ENCODE data around the gene HSD17B1.
"Not testable (repeated sequence)": the region's sequence is repeated elsewhere in the genome, so short reads cannot be mapped to it uniquely, and the experiment has no call there.

Gene HSD17B1

DNA sequence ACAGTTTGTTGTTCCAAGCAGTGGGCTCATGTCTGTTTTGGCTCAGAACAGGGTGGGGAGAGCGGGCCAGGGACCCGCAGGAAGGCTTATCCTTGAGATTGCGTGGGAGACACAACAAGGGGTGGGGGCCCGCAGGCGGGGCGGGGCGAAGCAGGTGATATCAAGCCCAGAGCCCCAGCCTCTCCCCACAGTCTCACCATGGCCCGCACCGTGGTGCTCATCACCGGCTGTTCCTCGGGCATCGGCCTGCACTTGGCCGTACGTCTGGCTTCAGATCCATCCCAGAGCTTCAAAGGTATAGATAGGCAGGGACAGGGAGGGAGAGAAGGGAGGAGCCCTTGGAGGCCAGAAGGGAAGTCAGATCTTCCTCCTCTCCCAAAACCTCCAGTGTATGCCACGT, at the start of gene HSD17B1:
TSS of gene HSD17B1 (plus strand) at position 188 of the 400 bp plus-strand sequence. CDS start at position 199, 11 bp downstream.
- not testable (repeated sequence) for DNase-seq

- DNase-seq, result no peak
Observed at GRCh38 chr17:42502926-42503325, 49.8 kb upstream of the HSD17B1 start.

DNA sequence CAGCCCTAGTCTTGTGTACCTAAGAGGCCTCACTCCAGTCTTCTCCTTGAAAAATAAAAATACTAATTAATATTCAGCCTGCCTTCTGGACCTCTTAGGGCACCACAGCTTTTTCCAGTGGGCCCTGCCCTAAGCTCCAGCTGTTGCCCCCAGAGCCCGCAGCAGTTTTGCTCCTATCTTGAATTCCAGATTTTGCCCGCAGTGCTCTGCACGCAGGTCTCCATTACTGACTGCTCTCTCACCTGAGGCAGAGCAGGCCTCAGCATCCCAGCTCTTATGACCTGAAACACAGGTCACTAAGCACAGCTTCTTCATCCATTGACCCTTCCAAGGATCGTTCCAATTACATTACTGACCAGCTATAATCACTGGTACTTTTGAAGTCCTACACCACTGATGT, 45.1 kb upstream of the HSD17B1 start:
- DNase-seq, result no peak

GRCh38 chr17:42508426-42509165, 44.1 kb upstream of the HSD17B1 start:
- peak; percentile 38 for DNase-seq

- no peak for DNase-seq
Observed at GRCh38 chr17:42509409-42509808, 43.3 kb upstream of the HSD17B1 start.

- DNase-seq, result peak; percentile 71
Observed at GRCh38 chr17:42509841-42510240, 42.9 kb upstream of the HSD17B1 start.

- no peak for DNase-seq
Observed at GRCh38 chr17:42512246-42512645, 40.5 kb upstream of the HSD17B1 start.

- no peak for DNase-seq
Observed at GRCh38 chr17:42512733-42513251, 39.9 kb upstream of the HSD17B1 start.

GRCh38 chr17:42513686-42514085, 39.0 kb upstream of the HSD17B1 start:
- DNase-seq, result no peak

DNA sequence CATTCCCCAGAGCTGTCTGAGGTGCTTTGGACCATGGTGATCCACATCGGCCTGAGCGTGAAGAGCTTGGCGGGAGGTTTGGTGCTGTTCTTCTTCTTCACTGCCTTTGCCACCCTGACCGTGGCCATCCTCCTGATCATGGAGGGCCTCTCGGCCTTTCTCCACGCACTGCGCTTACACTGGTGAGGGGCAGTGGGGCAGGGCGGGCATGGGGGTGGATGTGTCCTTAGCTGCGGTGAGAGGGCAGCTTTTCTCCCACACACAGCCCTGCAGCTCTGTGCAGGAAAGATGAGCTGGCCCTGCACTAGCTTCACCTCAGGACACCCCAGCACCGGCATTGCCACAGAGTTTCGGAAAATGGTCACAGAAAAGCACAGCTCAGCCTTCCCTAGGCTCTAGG, 38.4 kb upstream of the HSD17B1 start:
- DNase-seq, result no peak

- no peak for DNase-seq
Observed at GRCh38 chr17:42514867-42515266, 37.9 kb upstream of the HSD17B1 start.

GRCh38 chr17:42517516-42517915, 35.2 kb upstream of the HSD17B1 start:
- DNase-seq, result peak; percentile 91

DNA sequence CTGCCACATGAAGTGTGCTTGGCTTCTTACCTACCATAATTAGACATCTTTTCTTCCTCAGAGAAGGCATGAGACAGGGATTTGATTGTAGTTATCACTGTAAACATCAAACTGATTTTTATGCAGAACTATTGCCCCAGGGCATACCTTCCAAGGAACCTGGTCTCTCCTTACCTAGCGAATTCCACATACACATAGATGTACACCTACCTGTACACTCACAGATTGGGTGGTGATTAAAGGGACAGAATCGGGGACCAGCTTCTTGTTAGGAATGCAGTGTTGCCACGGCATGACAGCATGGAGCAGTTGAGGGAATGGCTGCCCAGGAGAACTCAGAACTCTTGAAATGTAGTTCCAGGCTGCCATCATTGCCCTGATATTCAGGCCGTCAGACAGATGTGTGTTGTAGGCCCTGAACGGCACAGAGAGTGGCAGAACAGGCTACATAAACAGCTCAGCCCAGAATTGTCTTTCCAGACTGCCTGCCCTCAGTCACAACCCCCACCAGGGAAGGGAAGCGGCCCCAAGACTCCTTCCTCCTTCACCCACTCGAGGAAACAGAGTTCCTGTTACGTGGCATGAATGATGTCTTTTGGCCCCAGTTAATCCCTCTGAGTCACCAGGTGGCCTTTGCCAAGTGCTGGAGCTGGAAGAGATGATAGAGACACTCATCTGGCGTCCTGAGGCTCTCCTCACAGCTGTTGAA, 34.5 kb upstream of the HSD17B1 start:
- peak; percentile 78 for DNase-seq

- DNase-seq, result peak; percentile 98
Observed at GRCh38 chr17:42518755-42519545, 33.8 kb upstream of the HSD17B1 start.

DNA sequence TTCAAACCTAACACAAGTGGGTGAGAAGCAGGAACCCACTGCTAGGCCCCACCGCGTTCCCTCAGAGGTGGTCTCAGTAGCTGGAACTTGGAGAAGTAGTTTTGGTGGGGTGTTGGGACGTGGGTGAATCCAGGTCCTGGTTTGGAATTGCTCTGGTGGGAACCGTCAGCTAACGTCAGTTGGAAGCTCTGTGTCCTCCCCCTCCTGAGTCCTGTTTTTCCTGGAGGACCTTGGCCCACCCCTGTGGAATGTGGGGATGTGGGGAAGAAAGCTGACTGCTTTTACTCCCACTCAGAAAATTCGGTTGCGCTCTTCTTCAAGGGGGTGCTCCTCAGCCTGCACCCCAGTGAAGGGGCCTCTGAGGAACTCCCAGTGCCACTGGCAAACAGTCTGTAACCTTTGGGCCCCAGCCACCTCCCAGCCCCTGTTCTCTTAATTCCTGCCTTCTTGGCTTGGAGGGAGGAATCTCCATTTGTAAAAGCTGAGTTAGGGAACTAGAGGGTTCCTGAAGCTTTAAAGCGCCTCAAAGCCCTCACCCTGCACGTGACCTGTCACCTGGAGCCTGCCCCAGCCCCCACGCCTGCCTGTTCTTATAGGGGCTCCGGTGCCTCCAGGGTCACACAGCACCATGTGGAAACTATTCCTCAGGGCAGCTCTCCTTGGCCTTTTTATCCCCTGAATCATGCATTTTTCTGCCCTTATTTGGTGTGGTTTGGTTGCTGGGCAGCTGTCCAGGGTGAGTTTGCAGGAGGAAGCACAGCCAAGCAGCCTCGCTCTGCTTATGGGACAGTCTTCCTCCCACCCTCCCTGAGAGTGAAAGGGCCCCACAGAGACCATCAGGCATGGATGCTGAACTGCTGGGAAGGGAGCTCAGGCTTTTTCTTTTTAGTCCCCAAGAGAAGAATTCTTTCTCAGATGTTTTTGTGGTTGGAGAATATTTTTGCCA, 32.9 kb upstream of the HSD17B1 start:
- DNase-seq, result peak; percentile 70

DNA sequence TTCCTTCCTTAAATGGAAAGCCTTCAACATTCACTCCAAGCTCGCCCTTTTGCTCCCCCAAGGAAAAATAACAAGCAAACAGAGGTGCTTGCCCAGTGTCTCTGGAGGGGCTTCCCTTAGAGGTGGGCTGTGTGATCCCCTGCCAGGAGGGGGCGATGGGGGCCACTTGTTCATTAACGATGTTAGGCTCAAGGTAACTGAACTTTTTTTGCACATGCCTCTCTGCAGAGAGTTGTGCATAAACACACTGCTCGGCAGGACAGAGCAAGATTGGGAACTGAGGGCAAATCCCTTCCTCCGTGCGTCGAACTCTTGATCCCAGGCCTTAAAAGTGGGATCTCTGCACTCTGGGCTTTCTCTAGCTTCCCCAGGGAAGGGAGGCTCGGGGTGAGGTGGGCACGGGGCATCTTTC, 32.2 kb upstream of the HSD17B1 start:
- DNase-seq, result peak; percentile 72

- no peak for DNase-seq
Observed at GRCh38 chr17:42521036-42521435, 31.7 kb upstream of the HSD17B1 start.

GRCh38 chr17:42521666-42522262, 31.0 kb upstream of the HSD17B1 start:
- DNase-seq, result no peak

DNA sequence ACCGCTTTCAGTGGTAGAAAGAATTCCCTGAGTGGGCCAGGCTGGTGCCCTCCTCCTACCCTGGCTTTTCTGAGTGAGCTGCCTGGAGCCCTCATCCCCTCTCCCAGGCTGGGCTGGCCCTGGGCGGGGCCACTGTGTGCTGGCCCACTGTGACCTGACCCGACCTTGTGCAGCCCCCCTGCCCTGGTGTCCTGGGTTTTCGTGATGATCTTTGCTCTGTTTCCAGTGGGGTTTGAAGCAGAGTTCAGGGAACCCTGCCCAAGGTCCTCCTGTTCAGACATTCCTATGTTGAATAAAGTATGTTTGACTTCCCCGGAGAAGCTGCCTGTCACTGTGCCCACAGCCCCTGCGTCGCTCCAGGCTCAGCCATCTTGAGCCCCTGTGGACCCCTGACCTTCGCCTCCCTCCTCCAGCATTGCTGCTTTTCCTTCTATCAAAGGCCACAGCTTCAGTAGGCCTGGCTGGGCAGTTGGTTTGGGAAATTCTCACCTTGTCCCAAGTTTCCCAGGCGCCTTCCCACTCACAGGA, 30.4 kb upstream of the HSD17B1 start:
- no peak for DNase-seq

DNA sequence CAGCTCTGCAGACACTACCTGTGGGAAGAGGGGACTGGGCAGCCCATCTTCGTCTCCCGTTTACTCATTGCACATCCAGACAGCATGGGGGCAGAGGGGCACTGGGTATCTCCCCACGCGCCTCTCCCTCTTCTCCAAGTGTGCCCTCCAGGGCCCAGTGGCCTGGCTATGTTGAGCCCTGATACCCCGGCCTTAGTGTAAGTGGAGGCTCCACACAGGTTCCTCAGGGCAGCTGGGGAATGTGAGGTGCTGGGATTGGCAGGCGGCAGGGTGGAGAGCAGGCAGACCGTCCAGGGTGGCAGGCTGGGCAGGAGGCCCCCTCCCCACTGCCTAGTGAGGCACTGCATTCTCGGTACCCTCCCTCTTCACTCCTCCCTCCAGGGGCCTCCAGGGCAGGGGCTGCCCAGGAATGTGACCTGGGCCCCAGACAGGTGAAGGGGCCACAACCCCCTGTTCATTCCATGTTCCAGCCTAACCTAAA, 29.9 kb upstream of the HSD17B1 start:
- DNase-seq, result no peak

DNA sequence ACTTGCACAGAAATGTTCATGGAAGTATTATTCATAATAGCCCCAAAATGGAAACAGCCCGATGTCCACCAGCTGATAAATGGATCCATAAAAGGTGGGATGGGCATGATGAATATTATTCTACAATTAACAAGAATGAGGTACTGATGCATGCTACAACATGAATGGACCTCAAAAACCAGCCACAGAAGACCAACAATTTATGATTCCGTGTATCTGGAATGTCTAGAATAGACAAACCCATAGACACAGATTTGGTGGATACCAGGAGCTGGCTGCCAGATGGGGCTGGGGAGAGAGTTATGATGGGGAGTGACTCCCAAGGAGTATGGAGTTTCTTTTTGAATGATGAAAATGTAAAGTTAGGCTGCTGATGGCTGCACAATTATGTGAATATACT, 27.5 kb upstream of the HSD17B1 start:
- no peak for DNase-seq
